Psoas muscle (tissue), 8 donors: ENCODE results near the gene GDPD3. TPM values are rescaled to one million over a fixed set of nuclear protein-coding genes. Genes with fewer than 3 reads are reported as not detected.

ENCODE experiments used
- ATAC-seq, 4 donors: fragments of 200-7000 bp; cut with Tn5 transposase; one replicate each; pipeline ENCODE4 v1.9.1; 2020; ENCODE audit warnings: moderate library complexity in 3 of 4, mild to moderate bottlenecking in 2 of 4
- DNase-seq, 2 donors: peaks; one replicate each; pipeline ENCODE4 v3.0.0-alpha.2; 2020
- H3K27ac ChIP-seq: fragments of 200-600 bp; one replicate; pipeline ENCODE4 v1.8.0; 2022
- H3K27me3 ChIP-seq, 3 donors: fragments of 200-600 bp in 1 of 3; one replicate each; pipeline versions ENCODE4 v1.6.1 to v1.8.0; 2013 to 2022; ENCODE audit warnings: low read length in 2 of 3, mild to moderate bottlenecking in 2 of 3, moderate library complexity in 1 of 3; ENCODE audit not compliant: insufficient read depth in 3 of 3
- H3K36me3 ChIP-seq, 2 donors: fragments of 200-600 bp in 1 of 2; one replicate each; pipeline versions ENCODE4 v1.6.1 to v1.8.0; 2013 to 2022; ENCODE audit warnings: low read depth in 1 of 2, mild to moderate bottlenecking in 1 of 2, moderate library complexity in 1 of 2; ENCODE audit not compliant: insufficient read depth in 1 of 2
- H3K4me1 ChIP-seq: fragments of 200-600 bp; one replicate; pipeline ENCODE4 v1.8.0; 2022
- H3K4me3 ChIP-seq: fragments of 200-600 bp; one replicate; pipeline ENCODE4 v1.8.0; 2022; ENCODE audit warnings: mild to moderate bottlenecking
- H3K9me3 ChIP-seq: fragments of 200-600 bp; one replicate; pipeline ENCODE4 v1.8.0; 2022
- WGBS, 3 donors: extraction: QIAGEN DNeasy Blood & Tissue Kit; methylation state at CpG; one replicate each; pipeline versions ENCODE4 v1.1.6 to v1.1.7; 2013; 5-methylcytosine and 5-hydroxymethylcytosine counted together
- intact Hi-C, 2 donors: fragments of 100-400 bp; cut with DNase I; formaldehyde crosslinking; loops; one replicate each; pipeline versions ENCODE4 v1.11.0 to v1.14.2; 2022
- polyA plus RNA-seq, 3 donors: library from polyadenylated mRNA; stranded (reverse); fragments of 200-250 nt; gene quantifications; one replicate each; pipeline ENCODE4 v1.2.3, GENCODE V29; 2013
- total RNA-seq, 4 donors: library from RNA; stranded (reverse); fragmentation: NEBNext Ultra II Directional in 2 of 4; extraction: Animal tissue kit (Norgen Biotek cat#: 25700) in 2 of 4; gene quantifications; one replicate each; pipeline versions ENCODE4 v1.2.1 to v1.2.4, GENCODE V29; 2021 to 2023
- TF ChIP-seq, protein P1 (sequence below): fragments of 200-600 bp; IDR thresholded peaks from one replicate; pipeline ENCODE4 v1.8.0; 2022; ENCODE audit warnings: antibody characterized with exemption
- donor health status: healthy with polysubstance abuse.
- donor health status: DM: no; HTN: no; CAD: no; lungs with moderate emphysema.
- donor health status: Bipolar disorder and iron deficiency.
- donor health status: healthy.
- donor health status: DM: yes; HTN: yes; CAD: no.
- donor health status: DM: no; HTN: no; CAD: no.
- donor health status: DM: no; HTN: no; CAD: no.
- donor health status: DM: yes; HTN: yes; CAD: no.

The GDPD3 gene
- total and polyA plus RNA-seq, 7 donors: 0.48 to 3.1 (median 0.89) TPM

- H3K27ac ChIP-seq: peak overlapping the region; percentile 99
- WGBS, 3 donors: 23 to 39% (median 32%) methylated on average over 6 of the region's 6 CpGs
- peaks cover 10 to 62% of the 10 kb centered on the region in 2 donors for H3K36me3 ChIP-seq
- peaks cover 47% of the 10 kb centered on the region for H3K4me1 ChIP-seq
- TF ChIP-seq, protein P1, sequence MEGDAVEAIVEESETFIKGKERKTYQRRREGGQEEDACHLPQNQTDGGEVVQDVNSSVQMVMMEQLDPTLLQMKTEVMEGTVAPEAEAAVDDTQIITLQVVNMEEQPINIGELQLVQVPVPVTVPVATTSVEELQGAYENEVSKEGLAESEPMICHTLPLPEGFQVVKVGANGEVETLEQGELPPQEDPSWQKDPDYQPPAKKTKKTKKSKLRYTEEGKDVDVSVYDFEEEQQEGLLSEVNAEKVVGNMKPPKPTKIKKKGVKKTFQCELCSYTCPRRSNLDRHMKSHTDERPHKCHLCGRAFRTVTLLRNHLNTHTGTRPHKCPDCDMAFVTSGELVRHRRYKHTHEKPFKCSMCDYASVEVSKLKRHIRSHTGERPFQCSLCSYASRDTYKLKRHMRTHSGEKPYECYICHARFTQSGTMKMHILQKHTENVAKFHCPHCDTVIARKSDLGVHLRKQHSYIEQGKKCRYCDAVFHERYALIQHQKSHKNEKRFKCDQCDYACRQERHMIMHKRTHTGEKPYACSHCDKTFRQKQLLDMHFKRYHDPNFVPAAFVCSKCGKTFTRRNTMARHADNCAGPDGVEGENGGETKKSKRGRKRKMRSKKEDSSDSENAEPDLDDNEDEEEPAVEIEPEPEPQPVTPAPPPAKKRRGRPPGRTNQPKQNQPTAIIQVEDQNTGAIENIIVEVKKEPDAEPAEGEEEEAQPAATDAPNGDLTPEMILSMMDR: no peak
- DNase-seq: no peak
- no peaks in the 10 kb centered on the region for H3K27me3 ChIP-seq
- H3K9me3 ChIP-seq: no peaks in the 10 kb centered on the region
- H3K4me3 ChIP-seq: peak overlapping the region; percentile 91
- intact Hi-C loops: loop anchor here in 1 of 2 donors (10.0 kb wide), 1 partner anchor 57 kb away; the partner anchor contains the start of gene MAPK3
- ATAC-seq: no peak
Observed at GRCh38 chr16:30067584-30067916, 45.8 kb downstream of the GDPD3 start.

- peaks cover 52% of the 10 kb centered on the region for H3K4me1 ChIP-seq
- no peaks in the 10 kb centered on the region for H3K9me3 ChIP-seq
- DNase-seq (peak; percentile 64 to 89), ATAC-seq (peak in 3 of 4 donors; percentile 1 to 11 (median 5))
- TF ChIP-seq, protein P1: no peak
- H3K4me3 ChIP-seq: peak overlapping the region; percentile 91
- peaks cover 10 to 56% of the 10 kb centered on the region in 2 donors for H3K36me3 ChIP-seq
- H3K27ac ChIP-seq: peak overlapping the region; percentile 99
- no peaks in the 10 kb centered on the region for H3K27me3 ChIP-seq
- intact Hi-C loops: loop anchor here in 1 of 2 donors (10.0 kb wide), 1 partner anchor 58 kb away; the partner anchor contains the start of gene MAPK3
- 18 to 23% (median 18%) methylated on average over 21 of the region's 21 CpGs for WGBS, 3 donors
Observed at GRCh38 chr16:30066761-30067583, 46.4 kb downstream of the GDPD3 start.

DNA sequence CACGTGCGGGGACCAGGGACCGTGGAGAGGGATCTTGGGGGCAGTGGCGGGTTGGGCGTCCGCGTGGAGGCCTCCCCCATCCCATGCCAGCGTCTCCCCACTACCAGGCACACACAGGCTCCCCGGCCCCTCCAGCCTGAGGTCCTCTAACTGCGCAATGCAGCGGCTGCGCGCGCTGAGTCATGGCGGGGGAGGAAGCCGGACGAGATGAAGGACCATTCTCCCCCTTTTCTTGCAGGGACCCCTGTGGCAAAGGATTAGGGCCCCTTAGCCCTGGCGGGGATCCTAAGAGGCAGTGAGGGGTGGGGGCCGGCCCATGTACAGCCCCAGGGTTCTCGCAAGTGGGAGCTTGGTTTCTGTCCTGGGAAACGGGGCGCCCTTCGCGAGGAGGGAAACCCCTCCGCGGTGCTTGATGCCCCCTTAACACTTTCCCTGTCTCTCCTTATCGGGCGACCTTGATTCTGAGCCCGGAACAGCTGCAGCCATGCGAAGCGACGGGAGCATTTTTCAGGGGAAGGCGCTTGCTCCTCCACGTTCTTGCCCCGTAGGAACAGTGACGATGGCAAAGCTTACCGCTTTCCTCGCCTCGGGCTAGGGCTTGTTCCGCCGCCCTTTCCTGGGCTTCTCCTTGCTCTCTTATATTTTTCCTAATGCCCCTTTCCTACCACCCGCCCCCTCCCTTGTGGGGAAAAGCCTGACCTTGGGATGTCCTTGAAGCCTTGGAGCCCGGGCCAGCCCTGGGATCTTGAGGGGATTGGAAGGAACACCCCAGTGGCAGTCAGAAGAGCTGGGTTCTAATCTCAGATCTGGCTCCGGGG lies 47.2 kb downstream of the GDPD3 start:
- H3K4me3 ChIP-seq: peak overlapping the region; percentile 91
- peak; percentile 1 to 16 (median 10) for ATAC-seq

More for the DNA sequence above, 47.2 kb downstream of the GDPD3 start:
- 0 to 1% (median 0%) methylated on average over 41 to 44 of the region's 44 CpGs for WGBS, 3 donors
- intact Hi-C loops: loop anchor here in 1 of 2 donors (10.0 kb wide), 1 partner anchor 59 kb away; the partner anchor contains the start of gene MAPK3
- Histone ChIP-seq H3K27me3 (no peaks in the 10 kb centered on the region), H3K4me1 (peaks cover 55% of the 10 kb centered on the region), H3K36me3 (peaks cover 6 to 48% of the 10 kb centered on the region in 2 donors), H3K27ac (peak overlapping the region; percentile 99), H3K9me3 (no peaks in the 10 kb centered on the region)
- TF ChIP-seq, protein P1: no peak
- no peak for DNase-seq
